Fibroblast of upper back skin (primary cell): ENCODE results near the gene OMG.
"Not testable (repeated sequence)": the region's sequence is repeated elsewhere in the genome, so short reads cannot be mapped to it uniquely, and the experiment has no call there.

ENCODE experiments used
- DNase-seq: peaks from one replicate; pipeline ENCODE4 v3.0.0-alpha.2; 2013

OMG gene

DNA sequence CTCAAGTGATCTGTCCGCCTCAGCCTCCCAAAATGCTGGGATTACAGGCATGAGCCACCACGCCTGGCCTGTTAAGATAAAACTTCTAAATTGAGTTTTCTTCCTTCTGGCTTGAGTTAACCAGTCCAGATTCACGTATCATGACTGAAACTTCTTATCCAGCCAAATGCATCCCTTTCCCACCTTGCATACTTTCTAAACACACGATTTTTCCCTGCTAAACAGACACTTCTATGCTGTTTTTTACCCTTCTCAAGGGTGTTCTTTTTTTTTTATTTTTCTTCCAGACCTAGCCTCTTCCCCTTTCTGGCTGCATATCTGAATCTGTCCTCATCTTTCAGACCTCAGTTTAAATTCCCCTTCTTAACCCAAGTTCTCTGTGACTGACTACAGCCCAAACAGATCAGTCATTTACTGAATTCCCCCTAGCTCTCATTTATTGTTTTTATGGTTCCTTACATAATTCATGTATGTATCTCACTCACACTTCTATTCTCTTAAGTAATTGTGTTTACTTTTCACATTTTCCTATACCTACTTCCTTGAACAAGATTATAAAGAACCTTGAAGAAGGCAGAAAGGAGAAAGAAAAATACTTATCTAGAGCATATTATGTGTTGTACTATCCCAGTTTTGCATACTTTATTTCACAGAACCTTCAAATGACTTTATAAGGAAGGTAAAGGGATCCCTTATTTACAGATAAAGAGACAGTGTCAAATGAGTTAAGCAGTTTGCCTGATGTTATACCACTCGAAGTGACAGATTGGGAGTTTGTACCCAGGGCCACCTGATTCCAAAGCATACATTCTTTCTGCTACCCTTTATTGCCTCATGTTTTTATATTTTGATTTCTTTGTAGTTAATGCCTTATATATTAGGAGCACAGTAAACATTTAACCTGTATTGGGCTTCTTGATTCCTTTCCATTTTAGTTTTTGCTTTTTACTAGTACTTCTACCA lies 11.6 kb upstream of the OMG start:
- no peak for DNase-seq

DNA sequence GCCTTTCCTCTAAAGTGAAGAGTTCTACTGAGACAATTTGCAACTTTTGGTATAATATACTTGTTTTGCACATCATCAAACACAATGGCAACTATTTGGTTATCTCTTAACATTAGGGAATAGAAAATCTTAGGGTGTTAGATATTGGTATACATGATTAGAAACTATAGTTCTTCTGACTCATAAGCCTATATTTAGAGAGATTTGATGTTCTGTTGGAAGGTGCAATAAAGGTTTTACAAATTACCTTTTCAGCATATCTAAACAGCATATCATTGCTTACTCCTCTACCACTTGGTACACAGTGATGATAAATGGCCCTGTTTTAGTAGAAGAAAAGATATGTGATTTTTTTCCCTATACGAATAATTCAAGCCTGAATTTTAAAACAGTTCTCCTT lies 10.6 kb upstream of the OMG start:
- DNase-seq = no peak

- DNase-seq = no peak
These were observed 2.6 kb upstream of the OMG start for GRCh38 chr17:31299624-31300023.

GRCh38 chr17:31296142-31296541 lies 897 bp downstream of the OMG start:
- no peak for DNase-seq

- DNase-seq = no peak
These were observed 1.6 kb downstream of the OMG start for GRCh38 chr17:31295489-31295871.

- peak; percentile 86 for DNase-seq
These were observed 2.1 kb downstream of the OMG start for GRCh38 chr17:31294820-31295488.

- no peak for DNase-seq
These were observed 2.8 kb downstream of the OMG start for GRCh38 chr17:31294231-31294630.

- DNase-seq = peak; percentile 46
These were observed 3.5 kb downstream of the OMG start for GRCh38 chr17:31293581-31293980.

GRCh38 chr17:31291820-31292219 lies 5.2 kb downstream of the OMG start:
- peak; percentile 61 for DNase-seq

DNA sequence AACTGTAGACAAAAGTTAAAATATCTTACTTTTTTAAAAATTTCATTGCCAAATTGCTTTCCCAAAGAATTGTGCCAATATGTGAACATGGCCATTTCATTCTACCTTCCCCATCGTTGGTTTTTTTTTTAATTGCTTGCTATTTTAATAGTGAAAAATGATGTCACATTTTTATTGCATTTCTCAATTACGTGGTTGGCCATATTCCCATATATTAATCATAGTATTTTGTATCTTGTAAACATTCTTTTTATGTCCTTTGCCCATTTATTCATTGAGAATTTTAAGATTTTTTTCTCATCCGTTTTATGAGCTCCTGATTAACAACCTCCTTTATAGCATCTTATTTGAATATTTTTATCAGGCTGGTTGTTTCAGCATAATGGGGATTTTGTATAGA lies 7.2 kb downstream of the OMG start:
- DNase-seq = no peak

- DNase-seq = not testable (repeated sequence)
These were observed 9.1 kb downstream of the OMG start for GRCh38 chr17:31287932-31288331.

GRCh38 chr17:31286587-31286986 lies 10.5 kb downstream of the OMG start:
- no peak for DNase-seq

DNA sequence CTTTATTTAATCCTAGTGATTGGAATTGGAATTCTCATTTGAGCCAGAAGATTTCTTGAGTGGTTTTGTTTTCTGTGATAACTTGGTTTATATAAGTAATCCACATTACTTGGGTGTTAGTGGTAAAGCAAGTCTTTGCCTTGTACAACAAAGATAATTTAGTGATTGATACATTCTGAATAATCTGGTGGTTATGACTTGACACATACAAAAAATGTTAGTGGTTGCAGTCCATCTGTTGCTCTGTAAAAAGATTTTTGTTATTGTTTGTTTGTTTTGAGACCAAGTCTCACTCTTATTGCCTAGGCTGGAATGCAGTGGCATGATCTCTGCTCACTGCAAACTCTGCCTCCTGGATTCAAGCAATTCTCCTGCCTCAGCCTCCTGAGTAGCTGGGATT lies 13.2 kb downstream of the OMG start:
- no peak for DNase-seq

DNA sequence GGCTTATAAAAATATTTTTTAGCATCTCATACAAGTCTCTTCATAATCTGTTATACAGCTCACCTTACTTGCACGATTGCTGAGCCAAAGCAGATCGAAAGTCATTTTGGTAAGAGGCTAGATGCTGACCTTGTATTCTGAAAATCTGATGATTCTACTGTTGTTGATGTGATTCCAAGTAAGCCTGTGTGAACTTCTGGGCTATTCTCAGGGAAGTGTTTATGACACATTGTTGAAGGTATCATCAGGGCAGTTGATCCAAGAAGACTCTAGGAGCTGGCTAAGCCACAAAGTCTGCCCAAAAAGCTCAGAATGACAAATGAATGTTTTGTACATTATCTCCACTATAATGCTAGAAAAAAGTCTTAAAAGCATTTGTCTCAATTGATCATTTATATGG lies 16.0 kb downstream of the OMG start:
- no peak for DNase-seq

DNA sequence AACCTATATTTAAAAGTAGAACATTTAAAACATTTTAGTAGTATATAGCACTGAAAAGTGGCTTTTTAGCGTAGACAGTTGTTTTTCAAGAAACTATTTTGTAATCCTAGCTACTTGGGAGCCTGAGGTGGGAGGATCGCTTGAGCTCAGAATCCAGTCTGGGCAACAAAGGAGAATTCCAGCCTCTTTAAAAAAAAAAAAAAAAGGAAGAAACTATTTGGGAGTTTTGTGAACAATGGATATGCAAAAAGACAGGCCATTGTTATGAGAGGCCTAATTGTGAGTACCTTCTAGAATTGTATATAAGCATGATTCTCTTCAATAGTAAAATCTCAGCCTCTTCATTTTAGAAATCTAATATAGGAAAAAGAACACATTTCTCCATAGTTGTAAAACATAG lies 17.6 kb downstream of the OMG start:
- DNase-seq = no peak

DNA sequence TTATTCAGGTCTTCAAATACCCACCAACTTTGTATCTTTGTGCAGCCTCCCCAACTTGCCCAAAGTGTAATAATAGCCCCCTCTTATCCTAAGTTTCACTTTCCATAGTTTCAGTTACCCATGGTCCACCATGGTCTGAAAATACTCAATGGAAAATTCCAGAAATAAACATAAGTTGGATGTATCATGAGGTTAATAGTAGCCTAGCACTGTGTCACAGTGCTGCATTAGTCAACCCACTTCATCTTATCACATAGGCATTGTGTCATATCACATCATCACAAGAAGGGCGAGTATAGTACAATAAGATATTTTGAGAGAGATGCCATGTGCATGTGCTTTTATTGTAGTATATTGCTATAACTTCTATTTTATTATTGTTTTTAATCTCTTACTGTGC lies 21.9 kb downstream of the OMG start:
- no peak for DNase-seq

DNA sequence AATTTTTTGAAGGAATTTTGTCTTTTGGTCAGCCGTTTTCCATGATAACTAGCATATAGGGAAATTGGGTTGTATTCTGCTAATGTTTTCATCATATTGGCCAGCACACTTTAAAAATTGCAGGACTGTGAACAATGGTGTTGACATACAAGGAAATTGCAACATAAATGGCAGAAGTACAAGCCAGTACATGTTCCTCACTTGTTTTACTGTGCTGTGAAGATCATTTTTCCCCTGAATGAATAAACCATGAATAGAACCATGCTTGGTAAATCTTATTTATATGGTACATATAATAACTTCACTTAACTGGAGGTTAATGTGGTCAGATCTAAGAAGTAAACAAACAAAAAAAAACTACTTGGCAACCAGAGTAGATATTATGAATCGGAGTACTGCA lies 22.8 kb downstream of the OMG start:
- DNase-seq = peak; percentile 59

DNA sequence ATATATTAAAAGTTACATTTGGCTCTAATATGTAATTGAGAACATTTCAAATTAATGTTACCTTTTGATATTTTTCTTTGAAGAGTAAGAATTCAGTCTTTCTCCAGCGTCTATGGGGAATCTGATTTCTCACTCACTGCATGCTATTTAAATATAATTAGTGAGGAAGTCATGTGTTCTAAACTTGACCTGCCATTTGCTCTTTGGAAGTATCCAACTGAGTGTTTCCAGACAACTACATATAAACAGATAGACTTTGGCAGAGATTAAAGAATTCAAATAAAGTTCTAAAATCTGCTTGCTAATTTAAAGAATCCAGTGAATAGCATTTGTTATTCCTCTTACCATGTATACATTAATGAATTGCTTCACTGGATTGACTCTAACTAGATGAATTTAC lies 23.5 kb downstream of the OMG start:
- DNase-seq = no peak

- DNase-seq = no peak
These were observed 24.2 kb downstream of the OMG start for GRCh38 chr17:31272803-31273202.

DNA sequence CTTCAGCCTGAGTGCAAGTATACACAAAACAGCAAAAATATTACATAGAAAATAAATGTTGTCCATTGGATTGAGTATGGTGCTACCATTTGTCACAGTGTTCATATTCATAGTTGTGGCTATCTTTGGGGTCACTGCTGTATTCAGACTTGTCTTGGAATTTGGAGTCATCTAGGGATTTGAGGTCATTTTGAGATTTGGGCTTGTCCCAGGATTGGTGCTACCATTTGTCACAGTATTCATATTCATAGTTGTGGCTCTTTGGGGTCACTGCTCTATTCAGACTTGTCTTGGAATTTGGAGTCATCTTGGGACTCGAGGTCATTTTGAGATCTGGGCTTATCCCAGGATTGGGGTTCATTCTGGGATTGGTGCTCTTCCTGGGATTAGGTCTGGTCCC lies 24.8 kb downstream of the OMG start:
- DNase-seq = no peak

DNA sequence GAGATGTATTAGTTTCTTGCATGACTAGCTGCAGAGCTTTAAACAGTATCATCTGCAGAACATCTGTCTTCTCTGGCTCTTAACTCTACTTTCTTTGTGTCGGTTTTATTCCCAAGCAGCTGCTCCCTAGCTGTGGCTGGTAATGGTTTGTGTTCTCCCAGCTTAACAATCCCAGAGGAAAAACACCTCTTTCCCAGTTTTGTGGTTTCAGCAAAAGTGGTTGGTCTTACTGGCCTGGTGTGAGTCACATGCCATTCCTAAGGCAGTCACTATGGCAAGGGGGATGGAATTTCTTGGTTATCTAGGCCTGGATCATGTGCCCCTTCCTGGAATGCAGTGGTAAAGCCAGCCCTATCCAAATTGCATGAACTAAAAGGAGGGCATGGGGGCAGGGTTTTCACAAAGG lies 27.5 kb downstream of the OMG start:
- DNase-seq = peak; percentile 100

DNA sequence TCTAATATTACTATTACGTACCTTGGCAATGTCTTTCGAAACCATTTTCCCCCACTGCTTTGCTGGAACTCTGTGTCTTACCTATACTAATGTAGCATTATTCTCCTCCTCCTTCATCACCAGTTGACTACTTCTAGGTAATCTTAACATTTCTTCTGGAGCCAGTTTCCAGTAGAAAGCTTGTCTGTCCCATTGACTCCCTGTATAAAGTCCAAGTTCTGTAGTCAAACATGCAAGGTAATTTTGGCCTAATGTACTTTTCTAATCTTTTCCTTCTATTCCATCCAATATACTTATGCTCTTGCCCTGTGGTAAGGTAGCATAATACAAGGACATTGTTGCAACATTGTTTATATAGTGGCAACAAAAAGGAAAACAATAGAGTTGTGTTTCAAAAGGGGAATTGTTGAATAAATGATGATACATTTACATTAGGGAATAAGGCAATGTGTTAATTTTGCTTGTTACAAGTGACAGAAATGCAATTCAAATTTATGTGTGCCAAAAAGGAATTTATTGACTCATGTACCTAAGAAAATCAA lies 27.9 kb downstream of the OMG start:
- DNase-seq = no peak

- DNase-seq = no peak
These were observed 31.0 kb downstream of the OMG start for GRCh38 chr17:31266042-31266441.

GRCh38 chr17:31262923-31263322 lies 34.1 kb downstream of the OMG start:
- not testable (repeated sequence) for DNase-seq
